ENCODE results near the gene GRIN3B.

GRIN3B gene

DNA sequence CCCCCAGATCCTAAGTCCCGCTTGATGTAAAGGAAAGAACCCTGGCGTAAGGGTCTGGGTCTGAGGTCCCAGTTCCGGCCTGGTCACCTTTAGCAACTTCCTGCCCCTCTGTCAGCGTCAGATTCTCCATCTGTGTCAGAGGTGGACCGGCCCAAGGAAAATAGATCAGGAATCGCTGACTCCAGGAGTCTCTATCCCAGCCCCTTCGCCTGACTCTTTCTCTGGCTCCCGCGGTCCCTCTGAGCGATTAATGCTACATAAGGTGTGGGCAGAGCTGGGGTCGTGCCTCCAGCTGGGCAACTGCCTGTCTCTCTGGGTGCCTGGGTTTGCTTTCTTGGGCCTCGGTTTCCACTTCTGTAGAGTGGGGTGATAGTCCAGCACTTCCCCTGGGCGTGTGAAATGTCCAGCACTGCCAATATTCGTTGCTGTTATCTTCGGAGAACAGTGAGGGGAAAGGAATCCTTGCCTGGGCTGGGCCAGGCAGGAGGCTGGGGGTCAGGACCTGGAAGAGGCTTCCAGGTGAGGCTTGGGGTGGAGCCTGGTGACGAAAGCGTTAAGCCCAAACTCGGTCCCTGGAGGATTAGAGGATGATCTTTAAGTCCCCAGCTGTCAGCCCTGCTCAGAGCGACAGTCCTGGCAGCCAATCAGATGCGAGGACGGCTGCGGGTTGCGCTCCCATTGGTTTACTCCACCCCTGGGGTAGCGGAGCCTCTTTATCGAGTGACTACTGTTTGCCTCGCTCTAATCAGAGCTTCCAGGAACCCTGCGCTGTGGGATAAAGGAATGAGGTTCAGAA, 40.5 kb downstream of the GRIN3B start:
- Mint-ChIP-seq H3K27me3 (ENCODE audit: low read depth) (no peaks in the 10 kb centered on the region), H3K27ac (peak overlapping the region; percentile 95), H3K4me1 (ENCODE audit: low read depth) (peaks cover 35% of the 10 kb centered on the region), H3K4me3 (peak overlapping the region; percentile 97), H3K36me3 (ENCODE audit: low read depth) (peaks cover 50% of the 10 kb centered on the region), H3K9me3 (no peaks in the 10 kb centered on the region)
- DNase-seq (ENCODE audit: low spot score) = peak; percentile 88

DNA sequence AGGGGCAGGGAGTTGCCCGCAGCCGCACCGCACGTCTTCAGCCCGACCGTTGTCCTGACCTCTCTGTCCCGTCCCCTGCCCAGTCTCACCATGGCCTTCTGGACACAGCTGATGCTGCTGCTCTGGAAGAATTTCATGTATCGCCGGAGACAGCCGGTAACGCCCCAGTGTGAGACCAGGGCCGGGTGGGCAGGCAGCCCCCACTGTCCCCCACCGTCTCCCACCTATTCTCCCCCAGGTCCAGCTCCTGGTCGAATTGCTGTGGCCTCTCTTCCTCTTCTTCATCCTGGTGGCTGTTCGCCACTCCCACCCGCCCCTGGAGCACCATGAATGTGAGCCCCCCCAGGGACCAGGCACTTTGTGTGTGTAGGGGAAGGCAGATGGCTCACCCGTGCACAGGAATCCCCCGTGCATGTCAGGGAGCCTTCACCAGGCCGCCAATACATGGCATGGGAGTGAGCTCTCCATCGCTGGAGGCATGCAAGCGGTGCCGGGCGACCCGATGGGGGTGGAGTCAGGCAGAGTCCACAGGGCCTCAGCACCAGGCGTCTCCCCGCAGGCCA, 41.1 kb downstream of the GRIN3B start:
- peak overlapping the region; percentile 97 for H3K4me3 Mint-ChIP-seq

DNA sequence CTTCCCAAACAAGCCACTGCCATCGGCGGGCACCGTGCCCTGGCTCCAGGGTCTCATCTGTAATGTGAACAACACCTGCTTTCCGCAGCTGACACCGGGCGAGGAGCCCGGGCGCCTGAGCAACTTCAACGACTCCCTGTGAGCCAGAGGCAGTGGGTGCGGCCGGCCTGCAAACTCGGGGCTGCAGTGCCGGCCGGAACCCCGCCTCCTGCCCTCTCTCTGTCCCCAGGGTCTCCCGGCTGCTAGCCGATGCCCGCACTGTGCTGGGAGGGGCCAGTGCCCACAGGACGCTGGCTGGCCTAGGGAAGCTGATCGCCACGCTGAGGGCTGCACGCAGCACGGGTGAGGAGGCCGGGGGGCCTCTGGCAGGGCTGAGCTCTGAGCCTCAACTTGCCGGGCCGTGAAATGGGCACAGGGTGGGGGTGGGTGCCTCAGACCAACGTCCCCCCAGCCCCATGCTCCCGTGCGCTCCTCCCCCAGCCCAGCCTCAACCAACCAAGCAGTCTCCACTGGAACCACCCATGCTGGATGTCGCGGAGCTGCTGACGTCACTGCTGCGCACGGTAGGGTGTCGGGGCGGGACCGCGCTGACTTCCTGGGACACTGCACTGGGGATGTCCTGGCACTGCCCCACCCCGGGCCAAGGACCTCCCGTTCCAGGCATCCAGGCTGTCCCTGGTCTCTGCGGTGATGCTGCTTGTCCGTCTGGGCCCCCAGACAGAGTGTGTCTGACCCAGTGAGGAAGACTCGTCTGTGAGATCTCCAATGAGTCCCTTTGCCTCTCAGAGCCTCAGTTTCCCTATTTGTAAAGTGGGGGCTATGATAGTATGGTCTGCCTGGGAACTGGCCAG, 41.8 kb downstream of the GRIN3B start:
- DNase-seq (ENCODE audit: low spot score) = no peak
- Mint-ChIP-seq H3K27me3 (ENCODE audit: low read depth) (no peaks in the 10 kb centered on the region), H3K27ac (no peak overlapping the region), H3K9me3 (no peaks in the 10 kb centered on the region), H3K4me1 (ENCODE audit: low read depth) (peaks cover 30% of the 10 kb centered on the region), H3K4me3 (peak overlapping the region; percentile 9), H3K36me3 (ENCODE audit: low read depth) (peaks cover 37% of the 10 kb centered on the region)

More for the DNA sequence above, 41.1 kb downstream of the GRIN3B start:
- H3K27me3 Mint-ChIP-seq (ENCODE audit: low read depth) = no peaks in the 10 kb centered on the region
- no peak for DNase-seq (ENCODE audit: low spot score)
- H3K27ac Mint-ChIP-seq = peak overlapping the region; percentile 95
- peaks cover 44% of the 10 kb centered on the region for H3K36me3 Mint-ChIP-seq (ENCODE audit: low read depth)
- H3K9me3 Mint-ChIP-seq = no peaks in the 10 kb centered on the region
- peaks cover 33% of the 10 kb centered on the region for H3K4me1 Mint-ChIP-seq (ENCODE audit: low read depth)

DNA sequence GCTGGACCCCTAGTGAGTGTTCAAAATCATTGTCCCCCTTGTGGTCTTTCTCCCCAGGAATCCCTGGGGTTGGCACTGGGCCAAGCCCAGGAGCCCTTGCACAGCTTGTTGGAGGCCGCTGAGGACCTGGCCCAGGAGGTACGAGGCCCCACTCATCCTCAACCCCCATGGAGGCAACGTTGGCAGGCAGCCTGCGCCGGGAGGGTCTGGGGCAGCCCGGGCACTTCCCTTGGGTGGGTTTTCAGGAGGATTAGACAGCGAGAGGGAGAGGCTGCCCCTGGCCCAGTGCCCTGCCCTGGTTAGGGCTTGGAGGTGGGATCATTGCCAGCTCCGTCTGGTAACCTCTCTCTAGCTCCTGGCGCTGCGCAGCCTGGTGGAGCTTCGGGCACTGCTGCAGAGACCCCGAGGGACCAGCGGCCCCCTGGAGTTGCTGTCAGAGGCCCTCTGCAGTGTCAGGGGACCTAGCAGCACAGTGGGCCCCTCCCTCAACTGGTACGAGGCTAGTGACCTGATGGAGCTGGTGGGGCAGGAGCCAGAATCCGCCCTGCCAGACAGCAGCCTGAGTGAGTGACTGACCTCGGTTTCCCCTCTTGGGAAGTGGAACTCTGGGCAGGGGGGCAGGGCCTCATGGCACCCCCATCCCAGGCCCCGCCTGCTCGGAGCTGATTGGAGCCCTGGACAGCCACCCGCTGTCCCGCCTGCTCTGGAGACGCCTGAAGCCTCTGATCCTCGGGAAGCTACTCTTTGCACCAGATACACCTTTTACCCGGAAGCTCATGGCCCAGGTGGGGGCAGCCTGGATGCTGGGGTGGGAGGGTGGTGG, 42.7 kb downstream of the GRIN3B start:
- H3K36me3 Mint-ChIP-seq (ENCODE audit: low read depth) = peaks cover 30% of the 10 kb centered on the region
- H3K4me3 Mint-ChIP-seq = peak overlapping the region; percentile 9
- H3K27ac Mint-ChIP-seq = no peak overlapping the region
- no peaks in the 10 kb centered on the region for H3K27me3 Mint-ChIP-seq (ENCODE audit: low read depth)
- H3K4me1 Mint-ChIP-seq (ENCODE audit: low read depth) = peaks cover 25% of the 10 kb centered on the region
- no peak for DNase-seq (ENCODE audit: low spot score)
- no peaks in the 10 kb centered on the region for H3K9me3 Mint-ChIP-seq

DNA sequence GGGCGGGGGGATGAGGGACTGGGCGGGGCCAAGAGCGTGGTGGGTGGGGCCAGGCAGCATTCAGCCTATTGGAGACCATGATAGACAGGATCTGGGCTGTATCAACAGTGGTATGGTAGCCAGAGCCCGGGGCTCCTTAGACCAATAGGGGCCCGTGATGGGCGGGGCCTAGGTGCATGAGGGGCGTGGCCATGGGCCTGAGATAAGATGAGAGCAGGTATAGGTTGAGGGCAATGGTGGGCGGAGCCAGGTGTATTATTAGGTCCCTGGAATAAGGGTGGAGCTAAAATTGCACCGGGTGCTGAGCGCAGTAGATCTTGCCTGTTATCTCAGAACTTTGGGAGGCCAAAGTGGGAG, 45.0 kb downstream of the GRIN3B start:
- Mint-ChIP-seq H3K4me1 (ENCODE audit: low read depth) (peaks cover 6% of the 10 kb centered on the region), H3K4me3 (no peak overlapping the region), H3K9me3 (no peaks in the 10 kb centered on the region), H3K27me3 (ENCODE audit: low read depth) (no peaks in the 10 kb centered on the region), H3K36me3 (ENCODE audit: low read depth) (peaks cover 13% of the 10 kb centered on the region), H3K27ac (no peak overlapping the region)
- DNase-seq (ENCODE audit: low spot score) = peak; percentile 45

DNA sequence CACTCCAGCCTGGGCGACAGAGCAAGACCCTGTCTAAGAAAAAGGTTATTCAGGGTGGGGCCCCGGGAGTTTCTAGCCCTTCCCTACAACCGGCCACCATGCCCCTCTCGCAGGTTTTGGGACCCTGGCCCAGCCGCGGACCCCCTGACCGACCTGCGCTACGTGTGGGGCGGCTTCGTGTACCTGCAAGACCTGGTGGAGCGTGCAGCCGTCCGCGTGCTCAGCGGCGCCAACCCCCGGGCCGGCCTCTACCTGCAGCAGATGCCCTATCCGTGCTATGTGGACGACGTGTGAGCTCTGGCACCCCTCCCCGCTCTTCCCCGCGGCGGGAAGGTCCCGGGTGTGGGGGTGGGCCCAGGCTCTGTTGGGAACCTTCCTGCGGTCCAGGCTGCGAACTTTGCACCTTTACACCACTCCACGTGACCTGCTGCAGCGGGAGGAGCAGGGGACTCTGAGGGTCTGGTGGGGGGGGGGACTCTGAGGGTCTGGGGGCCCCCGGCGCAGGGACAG, 46.0 kb downstream of the GRIN3B start:
- H3K36me3 Mint-ChIP-seq (ENCODE audit: low read depth) = peaks cover 13% of the 10 kb centered on the region
- H3K9me3 Mint-ChIP-seq = no peaks in the 10 kb centered on the region
- H3K27ac Mint-ChIP-seq = no peak overlapping the region

DNA sequence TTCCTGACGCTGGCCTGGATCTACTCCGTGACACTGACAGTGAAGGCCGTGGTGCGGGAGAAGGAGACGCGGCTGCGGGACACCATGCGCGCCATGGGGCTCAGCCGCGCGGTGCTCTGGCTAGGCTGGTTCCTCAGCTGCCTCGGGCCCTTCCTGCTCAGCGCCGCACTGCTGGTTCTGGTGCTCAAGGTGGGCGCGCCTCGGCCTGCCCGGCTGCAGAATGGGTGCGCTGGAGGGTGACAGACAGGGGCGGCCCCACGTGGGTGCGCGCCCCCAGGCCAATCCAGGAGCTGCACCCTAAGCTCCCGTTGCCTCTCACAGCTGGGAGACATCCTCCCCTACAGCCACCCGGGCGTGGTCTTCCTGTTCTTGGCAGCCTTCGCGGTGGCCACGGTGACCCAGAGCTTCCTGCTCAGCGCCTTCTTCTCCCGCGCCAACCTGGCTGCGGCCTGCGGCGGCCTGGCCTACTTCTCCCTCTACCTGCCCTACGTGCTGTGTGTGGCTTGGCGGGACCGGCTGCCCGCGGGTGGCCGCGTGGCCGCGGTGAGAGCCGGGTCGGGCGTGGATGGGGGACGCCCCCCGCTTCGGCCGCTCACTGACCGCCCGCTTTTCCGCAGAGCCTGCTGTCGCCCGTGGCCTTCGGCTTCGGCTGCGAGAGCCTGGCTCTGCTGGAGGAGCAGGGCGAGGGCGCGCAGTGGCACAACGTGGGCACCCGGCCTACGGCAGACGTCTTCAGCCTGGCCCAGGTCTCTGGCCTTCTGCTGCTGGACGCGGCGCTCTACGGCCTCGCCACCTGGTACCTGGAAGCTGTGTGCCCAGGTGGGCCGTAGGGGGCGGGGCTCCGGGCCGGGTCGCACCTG, 46.8 kb downstream of the GRIN3B start:
- no peaks in the 10 kb centered on the region for H3K27me3 Mint-ChIP-seq (ENCODE audit: low read depth)
- no peaks in the 10 kb centered on the region for H3K9me3 Mint-ChIP-seq
- H3K27ac Mint-ChIP-seq = no peak overlapping the region
- no peak for DNase-seq (ENCODE audit: low spot score)
- no peaks in the 10 kb centered on the region for H3K4me1 Mint-ChIP-seq (ENCODE audit: low read depth)
- H3K36me3 Mint-ChIP-seq (ENCODE audit: low read depth) = peaks cover 13% of the 10 kb centered on the region
- H3K4me3 Mint-ChIP-seq = no peak overlapping the region

More for the DNA sequence above, 46.0 kb downstream of the GRIN3B start:
- Mint-ChIP-seq H3K4me3 (no peak overlapping the region), H3K4me1 (ENCODE audit: low read depth) (peaks cover under 1% of the 10 kb centered on the region), H3K27me3 (ENCODE audit: low read depth) (no peaks in the 10 kb centered on the region)
- DNase-seq (ENCODE audit: low spot score) = no peak

DNA sequence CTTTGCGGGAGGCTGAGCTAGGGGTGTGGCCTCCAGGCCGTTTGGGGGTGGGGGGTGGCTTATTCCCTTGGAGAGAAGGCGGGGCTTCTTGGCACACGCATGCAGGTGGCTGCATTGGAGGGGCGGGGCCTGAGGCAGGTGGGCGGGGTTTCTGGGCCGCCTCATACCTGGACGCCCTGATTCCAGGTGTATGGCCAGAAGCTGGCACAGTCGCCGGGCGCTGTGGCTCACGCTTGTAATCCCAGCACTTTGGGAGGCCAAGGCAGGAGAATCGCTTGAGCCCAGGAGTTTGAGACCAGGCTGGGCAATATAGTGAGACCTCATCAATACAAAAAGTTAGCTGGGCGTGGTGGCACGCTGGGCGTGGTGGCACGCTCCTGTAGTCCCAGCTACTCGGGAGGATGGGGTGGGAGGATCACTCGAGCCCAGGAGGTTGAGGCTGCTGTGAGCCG, 47.5 kb downstream of the GRIN3B start:
- Mint-ChIP-seq H3K4me3 (no peak overlapping the region), H3K27ac (no peak overlapping the region), H3K27me3 (ENCODE audit: low read depth) (no peaks in the 10 kb centered on the region), H3K36me3 (ENCODE audit: low read depth) (peaks cover 13% of the 10 kb centered on the region), H3K4me1 (ENCODE audit: low read depth) (peaks cover 2% of the 10 kb centered on the region), H3K9me3 (no peaks in the 10 kb centered on the region)
- no peak for DNase-seq (ENCODE audit: low spot score)

DNA sequence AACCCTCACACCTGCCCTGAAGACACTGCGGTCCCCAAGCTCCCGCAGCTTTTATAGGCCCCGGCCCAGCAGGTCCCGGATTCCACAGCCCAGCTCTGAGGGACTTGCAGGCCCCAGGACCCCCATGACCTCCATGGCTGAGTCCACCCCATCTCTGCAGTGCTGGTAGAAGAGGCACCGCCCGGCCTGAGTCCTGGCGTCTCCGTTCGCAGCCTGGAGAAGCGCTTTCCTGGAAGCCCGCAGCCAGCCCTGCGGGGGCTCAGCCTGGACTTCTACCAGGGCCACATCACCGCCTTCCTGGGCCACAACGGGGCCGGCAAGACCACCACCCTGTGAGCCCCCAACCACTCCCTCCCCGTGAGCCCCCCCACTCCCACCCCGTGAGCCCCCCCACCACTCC, 48.9 kb downstream of the GRIN3B start:
- Mint-ChIP-seq H3K9me3 (no peaks in the 10 kb centered on the region), H3K4me3 (no peak overlapping the region)

DNA sequence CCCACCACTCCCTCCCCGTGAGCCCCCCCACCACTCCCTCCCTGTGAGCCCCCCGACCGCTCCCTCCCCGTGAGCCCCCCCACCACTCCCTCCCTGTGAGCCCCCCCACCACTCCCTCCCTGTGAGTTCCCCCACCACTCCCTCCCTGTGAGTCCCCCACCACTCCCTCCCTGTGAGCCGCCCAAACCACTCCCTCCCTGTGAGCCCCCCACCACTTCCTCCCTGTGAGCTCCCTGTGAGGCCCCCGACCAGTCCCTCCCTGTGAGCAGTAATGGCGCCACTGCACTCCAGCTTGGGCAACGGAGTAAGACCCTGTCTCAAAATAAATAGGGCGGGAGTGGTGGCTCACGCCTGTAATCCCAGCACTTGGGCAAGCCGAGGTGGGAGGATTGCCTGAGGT, 49.6 kb downstream of the GRIN3B start:
- Mint-ChIP-seq H3K36me3 (ENCODE audit: low read depth) (peaks cover 3% of the 10 kb centered on the region), H3K27ac (no peak overlapping the region), H3K9me3 (no peaks in the 10 kb centered on the region), H3K4me3 (no peak overlapping the region), H3K27me3 (ENCODE audit: low read depth) (no peaks in the 10 kb centered on the region), H3K4me1 (ENCODE audit: low read depth) (peaks cover 3% of the 10 kb centered on the region)
- DNase-seq (ENCODE audit: low spot score) = no peak

More for the DNA sequence above, 48.9 kb downstream of the GRIN3B start:
- no peaks in the 10 kb centered on the region for H3K27me3 Mint-ChIP-seq (ENCODE audit: low read depth)
- H3K4me1 Mint-ChIP-seq (ENCODE audit: low read depth) = peaks cover 3% of the 10 kb centered on the region
- DNase-seq (ENCODE audit: low spot score) = no peak
- peaks cover 8% of the 10 kb centered on the region for H3K36me3 Mint-ChIP-seq (ENCODE audit: low read depth)
- no peak overlapping the region for H3K27ac Mint-ChIP-seq

DNA sequence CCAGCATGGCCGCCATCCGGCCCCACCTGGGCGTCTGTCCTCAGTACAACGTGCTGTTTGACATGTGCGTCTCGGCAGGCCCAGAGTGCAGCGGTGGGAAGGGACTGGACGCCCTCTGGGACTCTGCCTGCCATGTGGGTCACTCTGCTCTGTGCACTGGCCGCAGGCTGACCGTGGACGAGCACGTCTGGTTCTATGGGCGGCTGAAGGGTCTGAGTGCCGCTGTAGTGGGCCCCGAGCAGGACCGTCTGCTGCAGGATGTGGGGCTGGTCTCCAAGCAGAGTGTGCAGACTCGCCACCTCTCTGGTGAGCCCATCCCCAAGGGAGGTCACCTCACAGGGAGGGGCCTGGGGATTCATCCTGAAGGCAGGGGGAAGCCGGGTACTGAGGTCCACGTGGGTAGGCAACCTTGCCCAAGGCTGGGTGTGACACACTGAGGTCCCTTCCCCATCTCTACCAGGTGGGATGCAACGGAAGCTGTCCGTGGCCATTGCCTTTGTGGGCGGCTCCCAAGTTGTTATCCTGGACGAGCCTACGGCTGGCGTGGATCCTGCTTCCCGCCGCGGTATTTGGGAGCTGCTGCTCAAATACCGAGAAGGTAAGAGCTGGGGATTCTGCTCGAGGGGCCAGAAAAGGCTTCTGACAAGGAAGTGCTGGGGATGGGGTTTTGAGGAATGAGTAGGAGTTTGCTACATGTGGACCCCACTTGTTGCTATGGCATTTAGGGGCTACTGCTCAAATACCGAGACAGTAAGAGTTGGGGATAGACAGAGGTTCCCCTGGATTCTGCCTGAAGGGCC, 51.0 kb downstream of the GRIN3B start:
- Mint-ChIP-seq H3K4me3 (no peak overlapping the region), H3K9me3 (no peaks in the 10 kb centered on the region), H3K27ac (no peak overlapping the region), H3K27me3 (ENCODE audit: low read depth) (no peaks in the 10 kb centered on the region), H3K36me3 (ENCODE audit: low read depth) (peaks cover under 1% of the 10 kb centered on the region), H3K4me1 (ENCODE audit: low read depth) (peaks cover 3% of the 10 kb centered on the region)
- DNase-seq (ENCODE audit: low spot score) = no peak

DNA sequence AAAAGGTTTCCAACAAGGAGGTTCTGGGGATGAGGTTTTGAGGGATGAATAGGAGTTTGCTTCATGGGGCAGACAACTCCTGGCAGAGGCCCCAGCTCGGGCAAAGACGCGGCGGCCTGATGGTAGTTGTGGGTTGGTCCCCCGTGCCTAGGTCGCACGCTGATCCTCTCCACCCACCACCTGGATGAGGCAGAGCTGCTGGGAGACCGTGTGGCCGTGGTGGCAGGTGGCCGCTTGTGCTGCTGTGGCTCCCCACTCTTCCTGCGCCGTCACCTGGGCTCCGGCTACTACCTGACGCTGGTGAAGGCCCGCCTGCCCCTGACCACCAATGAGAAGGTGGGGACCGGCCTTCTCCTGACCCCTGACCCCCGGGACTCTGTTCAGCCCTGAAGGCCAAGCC, 51.6 kb downstream of the GRIN3B start:
- no peak for DNase-seq (ENCODE audit: low spot score)
- Mint-ChIP-seq H3K4me3 (no peak overlapping the region), H3K9me3 (no peaks in the 10 kb centered on the region), H3K27ac (no peak overlapping the region), H3K36me3 (ENCODE audit: low read depth) (peaks cover 7% of the 10 kb centered on the region), H3K4me1 (ENCODE audit: low read depth) (peaks cover 3% of the 10 kb centered on the region), H3K27me3 (ENCODE audit: low read depth) (no peaks in the 10 kb centered on the region)

Measured in T-helper 2 cell treated with Interferon-gamma antibody and Interleukin-4, amounts not matched to agents 5 μg/mL and 100 μg/mL, for 36 hours (primary cell).